ENCODE results near the gene ZNF205. TPM values are rescaled to one million over a fixed set of nuclear protein-coding genes. Genes with fewer than 3 reads are reported as not detected.

Gene ZNF205
- total and polyA plus RNA-seq, 10 of the 15 experiments (the other 5 are each of a cell fraction or from before 2014, with no cell fraction given): 0.26 to 1.5 (median 0.78) TPM; not detected in 2

GRCh38 chr16:3143189-3143588 is 30.8 kb downstream of the ZNF205 start:
- RAD21 ChIA-PET (ENCODE audit: unreplicated experiment): interaction anchor here (2.5 kb wide), 1 partner anchor 8 kb away, joined by 6 read pairs; the partner anchor contains the start of gene ZNF213
- POLR2A ChIA-PET: no interaction called here
- no peak for ATAC-seq

More at GRCh38 chr16:3143189-3143588, 30.8 kb downstream of the ZNF205 start:
- ChIA-PET SMC1A (ENCODE audit: uncharacterized antibody, unreplicated experiment) (no interaction called here), CTCF (interaction anchor here (0.8 to 1.5 kb wide), 2 partner anchors 14 to 115 kb away, joined by 3 to 5 read pairs; no protein-coding TSS in a partner anchor)
- no peak overlapping the region for H3K4me2 ChIP-seq (ENCODE audit: control insufficient read depth, insufficient read depth)
- H4K20me1 ChIP-seq (ENCODE audit: control insufficient read depth, insufficient read depth): no peaks in the 10 kb centered on the region
- intact Hi-C loops (cut with micrococcal nuclease; ENCODE audit: unreplicated experiment): no loop called here
- BruUV-seq (replicated peaks): no TSS peak
- no peaks in the 10 kb centered on the region for H3K79me2 ChIP-seq (ENCODE audit: control insufficient read depth, insufficient read depth, low read length)
- no peaks in the 10 kb centered on the region for H3K27me3 ChIP-seq (replicated peaks in 1 of 2; ENCODE audit: control insufficient read depth in 2 of 2, insufficient read depth in 2 of 2, low read length in 1 of 2)
- no peak for FAIRE-seq
- no peaks in the 10 kb centered on the region; a peak in 2 of 4 replicates for H3K36me3 ChIP-seq (ENCODE audit: control insufficient read depth in 2 of 2, insufficient read depth in 2 of 2, low read length in 1 of 2)
- H3K4me1 ChIP-seq (ENCODE audit: control insufficient read depth, insufficient read depth, low read length): no peaks in the 10 kb centered on the region
- no peak for TF ChIP-seq GABPA (IDR thresholded peaks at IDR 0.05; ENCODE audit: low read depth)
- no peak for TF ChIP-seq ZNF217 (IDR thresholded peaks at IDR 0.05)
- no peak for TF ChIP-seq TCF3 (IDR thresholded peaks at IDR 0.05; ENCODE audit: borderline replicate concordance, insufficient read depth, low read depth, low read length)
- TF ChIP-seq IRF3 (IDR thresholded peaks at IDR 0.05): no peak
- no peak for TF ChIP-seq FOXM1 (IDR thresholded peaks at IDR 0.05; ENCODE audit: low read depth, low read length)
- TF ChIP-seq REST (IDR thresholded peaks at IDR 0.05; ENCODE audit: low read depth, low read length): no peak
- TF ChIP-seq HCFC1 (IDR thresholded peaks at IDR 0.05; ENCODE audit: low read length): no peak
- no peak for TF ChIP-seq SPI1 (IDR thresholded peaks at IDR 0.05; ENCODE audit: borderline replicate concordance, insufficient read depth, low read depth, low read length)
- TF ChIP-seq ATF7 (IDR thresholded peaks at IDR 0.05; ENCODE audit: low read depth): no peak
- TF ChIP-seq YY1 (IDR thresholded peaks at IDR 0.05; ENCODE audit: low read depth, low read length): no peak
- no peak for TF ChIP-seq RELB (IDR thresholded peaks at IDR 0.05; ENCODE audit: low read depth)
- no peak for TF ChIP-seq NR2C1 (IDR thresholded peaks at IDR 0.05)
- no peak for TF ChIP-seq FOS (IDR thresholded peaks at IDR 0.05; ENCODE audit: borderline replicate concordance, extremely low read depth, insufficient read length)
- TF ChIP-seq SKIL (IDR thresholded peaks at IDR 0.05; ENCODE audit: low read depth, poor library complexity, severe bottlenecking): no peak
- in situ Hi-C loops (cut with MboI): no loop called here
- no peak for DNase-seq (ENCODE audit: low read depth, low spot score)
- H3K4me3 ChIP-seq: no peak overlapping the region
- no peak overlapping the region for H2AFZ ChIP-seq (ENCODE audit: control insufficient read depth, low read depth, low read length)
- no peaks in the 10 kb centered on the region for H3K9me3 ChIP-seq (replicated peaks; ENCODE audit: control insufficient read depth, insufficient read depth, low read length)
- 86% methylated on average over 11 of the region's 11 CpGs for WGBS (ENCODE audit: insufficient coverage, insufficient replicate concordance, low lambda C conversion rate, missing lambda C conversion rate)
- no peak overlapping the region for H3K27ac ChIP-seq (ENCODE audit: control insufficient read depth, insufficient read depth)
- no peak overlapping the region for H3K9ac ChIP-seq (ENCODE audit: control insufficient read depth, insufficient read depth, low read length)

Measured in GM12878 (cell line).